HG02970 (cell line): ENCODE data around the gene ADAR.
"Not testable (repeated sequence)": the region's sequence is repeated elsewhere in the genome, so short reads cannot be mapped to it uniquely, and the experiment has no call there.

Source experiments
- ATAC-seq: cut with Tn5 transposase; IDR thresholded peaks from one replicate; pipeline ENCODE4 v1.9.1; 2021; ENCODE audit warnings: mild to moderate bottlenecking, moderate library complexity, moderate number of reproducible peaks; ENCODE audit not compliant: unreplicated experiment, low FRiP score

The ADAR gene

GRCh38 chr1:154607609-154608396, at the start of gene ADAR:
Gene ADAR, minus strand, starts transcription at chr1:154608186. Its CDS starts 180 bp downstream, at chr1:154608006.
- ATAC-seq, result peak; percentile 65

GRCh38 chr1:154657556-154657955, 49.6 kb upstream of the ADAR start:
- ATAC-seq, result no peak

- no peak for ATAC-seq
Measured at GRCh38 chr1:154652893-154653292, 44.9 kb upstream of the ADAR start.

GRCh38 chr1:154644724-154645123, 36.7 kb upstream of the ADAR start:
- ATAC-seq, result not testable (repeated sequence)

GRCh38 chr1:154641534-154641933, 33.5 kb upstream of the ADAR start:
- ATAC-seq, result no peak

GRCh38 chr1:154639876-154640275, 31.9 kb upstream of the ADAR start:
- ATAC-seq, result no peak

- no peak for ATAC-seq
Measured at GRCh38 chr1:154635171-154635570, 27.2 kb upstream of the ADAR start.

GRCh38 chr1:154629675-154630073, 21.7 kb upstream of the ADAR start:
- ATAC-seq, result no peak

GRCh38 chr1:154629061-154629674, 21.2 kb upstream of the ADAR start:
- ATAC-seq, result no peak

GRCh38 chr1:154628121-154628405, 20.1 kb upstream of the ADAR start:
- ATAC-seq, result peak; percentile 7

GRCh38 chr1:154627257-154628120, 19.5 kb upstream of the ADAR start:
- peak; percentile 48 for ATAC-seq

GRCh38 chr1:154626456-154627256, 18.7 kb upstream of the ADAR start:
- no peak for ATAC-seq

GRCh38 chr1:154624746-154625643, 17.0 kb upstream of the ADAR start:
- ATAC-seq, result no peak

GRCh38 chr1:154623358-154623757, 15.4 kb upstream of the ADAR start:
- ATAC-seq, result no peak

GRCh38 chr1:154622503-154623039, 14.6 kb upstream of the ADAR start:
- ATAC-seq, result no peak

- no peak for ATAC-seq
Measured at GRCh38 chr1:154621875-154622274, 13.9 kb upstream of the ADAR start.

GRCh38 chr1:154620751-154621150, 12.8 kb upstream of the ADAR start:
- ATAC-seq, result no peak

GRCh38 chr1:154619181-154619948, 11.4 kb upstream of the ADAR start:
- ATAC-seq, result no peak
